B cell (primary cell): ENCODE measurements around the gene ECHDC1. TPM values are rescaled to one million over a fixed set of nuclear protein-coding genes. Genes with fewer than 3 reads are reported as not detected.

Experiments used
- ATAC-seq: fragments of 200-7000 bp; cut with Tn5 transposase; one replicate; pipeline ENCODE4 v1.10.0; 2021; ENCODE audit warnings: low read depth, mild to moderate bottlenecking, moderate number of reproducible peaks, moderate library complexity
- CTCF ChIA-PET: fragments of 350-600 bp; sonication (Branson Sonifier 250); formaldehyde crosslinking; loops from one replicate; lab custom pipeline; 2021; ENCODE audit warnings: antibody characterized with exemption, inconsistent platforms; lab: Charles Lee
- POLR2A ChIA-PET: fragments of 350-600 bp; sonication (Branson Sonifier 250); formaldehyde crosslinking; loops from one replicate; lab custom pipeline; 2021; ENCODE audit warnings: antibody characterized with exemption; lab: Charles Lee
- DNase-seq: peaks from one replicate; pipeline ENCODE4 v3.0.0; 2013
- H2AFZ ChIP-seq: 2 replicates; pipeline ENCODE4 v1.6.1; 2012; ENCODE audit warnings: mild to moderate bottlenecking, low read depth, low read length; ENCODE audit not compliant: insufficient read depth, poor library complexity, severe bottlenecking
- H3K27ac ChIP-seq, 2 donors: 1 replicate in 1 of 2; 2 replicates in 1 of 2; pipeline ENCODE4 v1.5.1; 2012 to 2013; ENCODE audit warnings: low read length in 2 of 2, mild to moderate bottlenecking in 2 of 2, moderate library complexity in 1 of 2
- H3K27me3 ChIP-seq, 4 experiments: fragments of 200-600 bp in 1 of 4; sonication (generic) in 1 of 4; replicated peaks in 1 of 4; 1 replicate in 2 of 4; 2 replicates in 2 of 4; pipeline versions ENCODE4 v1.6.1 to v1.7.0; 2013 to 2016; ENCODE audit warnings: low read length in 3 of 4, mild to moderate bottlenecking in 2 of 4, mixed read lengths in 1 of 4, moderate library complexity in 1 of 4; ENCODE audit not compliant: insufficient read depth in 4 of 4, control insufficient read depth in 3 of 4; ENCODE audit errors: control extremely low read depth in 1 of 4
- H3K36me3 ChIP-seq, 2 experiments: replicated peaks in 1 of 2; 1 replicate in 1 of 2; 2 replicates in 1 of 2; pipeline versions ENCODE4 v1.6.1 to v1.7.1; 2013; ENCODE audit warnings: low read length in 1 of 2; ENCODE audit not compliant: insufficient read depth in 2 of 2, control insufficient read depth in 1 of 2; ENCODE audit errors: control extremely low read depth in 1 of 2, extremely low read depth in 1 of 2
- H3K4me1 ChIP-seq, 2 donors: fragments of 200-600 bp in 1 of 2; sonication (generic) in 1 of 2; 1 replicate in 1 of 2; 2 replicates in 1 of 2; pipeline versions ENCODE4 v1.5.1 to v1.6.1; 2013 to 2017; ENCODE audit warnings: low read length in 2 of 2; ENCODE audit not compliant: control insufficient read depth in 2 of 2, insufficient read depth in 2 of 2
- H3K4me2 ChIP-seq: replicated peaks from 2 replicates; pipeline ENCODE3; 2012; ENCODE audit warnings: mild to moderate bottlenecking, low read depth, low read length; ENCODE audit not compliant: poor library complexity, severe bottlenecking
- H3K4me3 ChIP-seq, 5 experiments: fragments of 200-600 bp in 1 of 5; sonication (generic) in 1 of 5; 1 replicate in 3 of 5; 2 replicates in 2 of 5; pipeline versions ENCODE4 v1.5.1 to v1.7.0; 2011 to 2016; ENCODE audit warnings: low read length in 4 of 5, mild to moderate bottlenecking in 4 of 5, low read depth in 2 of 5, control low read depth in 1 of 5, moderate library complexity in 1 of 5; ENCODE audit not compliant: insufficient read depth in 1 of 5; ENCODE audit errors: control extremely low read depth in 1 of 5, extremely low read depth in 1 of 5
- H3K79me2 ChIP-seq: fragments of 200-600 bp; sonication (generic); one replicate; pipeline ENCODE4 v1.6.0; 2016; ENCODE audit warnings: low read length; ENCODE audit not compliant: control insufficient read depth, insufficient read depth
- H3K9ac ChIP-seq: fragments of 200-600 bp; sonication (generic); 2 replicates; pipeline ENCODE4 v1.6.1; 2017; ENCODE audit warnings: mild to moderate bottlenecking, low read length, moderate library complexity
- H3K9me3 ChIP-seq, 3 donors: one replicate each; pipeline versions ENCODE4 v1.6.1 to v1.7.1; 2013; ENCODE audit warnings: low read length in 2 of 3; ENCODE audit not compliant: control insufficient read depth in 2 of 3, insufficient read depth in 1 of 3; ENCODE audit errors: control extremely low read depth in 1 of 3
- H4K20me1 ChIP-seq: 2 replicates; pipeline ENCODE4 v1.6.0; 2012; ENCODE audit warnings: mild to moderate bottlenecking, low read length; ENCODE audit not compliant: insufficient read depth, control insufficient read depth, poor library complexity, severe bottlenecking
- H3K27ac Mint-ChIP-seq: one replicate; pipeline ENCODE4 v1.8.0; 2021; ENCODE audit warnings: mixed read lengths
- H3K27me3 Mint-ChIP-seq: one replicate; pipeline ENCODE4 v1.8.0; 2021; ENCODE audit warnings: mixed read lengths
- H3K4me1 Mint-ChIP-seq: one replicate; pipeline ENCODE4 v1.8.0; 2021; ENCODE audit warnings: mixed read lengths
- H3K4me3 Mint-ChIP-seq: one replicate; pipeline ENCODE4 v1.8.0; 2021; ENCODE audit warnings: mixed read lengths
- H3K9me3 Mint-ChIP-seq: one replicate; pipeline ENCODE4 v1.8.0; 2022; ENCODE audit warnings: mixed read lengths; ENCODE audit not compliant: insufficient read depth
- CTCF ChIP-seq: fragments of 200-600 bp; IDR thresholded peaks from one replicate; pipeline ENCODE4 v1.8.0; 2022; ENCODE audit warnings: antibody characterized with exemption, mild to moderate bottlenecking
- EZH2 ChIP-seq: IDR thresholded peaks from 2 replicates; pipeline ENCODE4 v1.6.1; 2012; ENCODE audit warnings: borderline replicate concordance, low read depth, mild to moderate bottlenecking, moderate library complexity, low read length; ENCODE audit not compliant: insufficient read depth, poor library complexity, severe bottlenecking
- WGBS: methylation state at CpG from one replicate; pipeline ENCODE4 v1.1.5; 2013; ENCODE audit warnings: missing lambda C conversion rate; ENCODE audit not compliant: insufficient coverage; 5-methylcytosine and 5-hydroxymethylcytosine counted together
- intact Hi-C: fragments of 100-400 bp; cut with micrococcal nuclease; formaldehyde crosslinking; loops from one replicate; pipeline ENCODE4 v1.10.0; 2022
- polyA plus RNA-seq: library from polyadenylated mRNA; depleted of rRNA; stranded (reverse); fragments of >200 nt; gene quantifications from 2 replicates; pipeline ENCODE4 v1.2.3, GENCODE V29; 2012
- total RNA-seq, 2 donors: library from RNA; stranded (reverse); fragments of 120-200 nt in 1 of 2; gene quantifications; 1 replicate in 1 of 2; 2 replicates in 1 of 2; pipeline versions ENCODE4 v1.2.3 to v1.2.4, GENCODE V29; 2013 to 2022

Gene ECHDC1
- total and polyA plus RNA-seq, 2 donors (not counting 1 experiment from before 2014, with no cell fraction given) = 26.9 to 60.0 TPM

- intact Hi-C loops = no loop called here
- no peak overlapping the region for H2AFZ ChIP-seq
- no peaks in the 10 kb centered on the region for H3K4me1 Mint-ChIP-seq
- TF ChIP-seq EZH2 (no peak), CTCF (no peak)
- H3K79me2 ChIP-seq = no peaks in the 10 kb centered on the region
- ATAC-seq (no peak), DNase-seq (no peak)
- H3K9ac ChIP-seq = no peak overlapping the region
- 92% methylated on average over 5 of the region's 5 CpGs for WGBS
- no peak overlapping the region for H3K4me2 ChIP-seq
- peaks cover 0 to under 1% (median 0%) of the 10 kb centered on the region in 3 donors for H3K9me3 ChIP-seq
- no peak overlapping the region for H3K27ac ChIP-seq
- POLR2A ChIA-PET = interaction anchor here (0.6 kb wide), 1 partner anchor 25 kb away, joined by 5 read pairs; no protein-coding TSS in a partner anchor
- no peaks in the 10 kb centered on the region for H3K9me3 Mint-ChIP-seq
- CTCF ChIA-PET = no interaction called here
- no peaks in the 10 kb centered on the region for H3K4me1 ChIP-seq
- H3K27me3 ChIP-seq = no peaks in the 10 kb centered on the region
- H3K36me3 ChIP-seq = no peaks in the 10 kb centered on the region
- H3K27me3 Mint-ChIP-seq = no peaks in the 10 kb centered on the region
- H3K27ac Mint-ChIP-seq = no peak overlapping the region
- no peaks in the 10 kb centered on the region for H4K20me1 ChIP-seq
- H3K4me3 ChIP-seq = no peak overlapping the region
- H3K4me3 Mint-ChIP-seq = no peak overlapping the region
These were observed 22.5 kb upstream of the ECHDC1 start for GRCh38 chr6:127365874-127366273.

- peak overlapping the region; percentile 57 for H3K4me2 ChIP-seq
- no peaks in the 10 kb centered on the region for H3K27me3 Mint-ChIP-seq
- H3K4me3 Mint-ChIP-seq = peak overlapping the region; percentile 2
These were observed 9.1 kb upstream of the ECHDC1 start for GRCh38 chr6:127352524-127352923.

More at GRCh38 chr6:127352524-127352923, 9.1 kb upstream of the ECHDC1 start:
- peaks cover 23% of the 10 kb centered on the region for H3K79me2 ChIP-seq
- H3K27ac ChIP-seq = peak overlapping the region; percentile 13 to 76
- Mint-ChIP-seq H3K27ac (peak overlapping the region; percentile 12), H3K4me1 (peaks cover 15% of the 10 kb centered on the region), H3K9me3 (no peaks in the 10 kb centered on the region)
- no CpG with 5 or more reads among the region's 2 CpGs for WGBS
- no peak for TF ChIP-seq CTCF
- H3K9me3 ChIP-seq = peaks cover 0 to 8% (median 2%) of the 10 kb centered on the region in 3 donors
- ChIA-PET CTCF (interaction anchor here (0.9 to 1.1 kb wide), 2 partner anchors 9 to 67 kb away, joined by 3 read pairs; partner anchors contain the start of gene ECHDC1), POLR2A (no interaction called here)
- no peaks in the 10 kb centered on the region for H4K20me1 ChIP-seq
- no peaks in the 10 kb centered on the region for H3K36me3 ChIP-seq
- peak; percentile 29 for DNase-seq
- H2AFZ ChIP-seq = peak overlapping the region; percentile 46
- no peaks in the 10 kb centered on the region for H3K27me3 ChIP-seq
- peak overlapping the region; percentile 4 for H3K9ac ChIP-seq
- peak overlapping the region in 1 of 5 experiments; percentile 44 for H3K4me3 ChIP-seq
- ATAC-seq = peak; percentile 41
- intact Hi-C loops = no loop called here
- H3K4me1 ChIP-seq = peaks cover 14 to 16% of the 10 kb centered on the region in 2 donors
